AG04449 (cell line): ENCODE results near the gene C11orf71.

Experiments
- CTCF ChIA-PET: fragments of 350-600 bp; formaldehyde crosslinking; extraction: SDS; loops from one replicate; lab custom pipeline; 2021; ENCODE audit warnings: antibody characterized with exemption; lab: Yijun Ruan, JAX
- POLR2A ChIA-PET: fragments of 400-600, 350-600 bp; formaldehyde crosslinking; extraction: SDS; loops from one replicate; lab custom pipeline; 2020; ENCODE audit warnings: antibody characterized with exemption, inconsistent platforms; lab: Yijun Ruan, JAX
- DNase-seq: peaks from one replicate; pipeline ENCODE4 v3.0.0-alpha.2; 2010; ENCODE audit warnings: low read depth, low spot score
- H3K4me3 ChIP-seq: 2 replicates; pipeline ENCODE4 v1.5.1; 2011; ENCODE audit warnings: low read depth, mild to moderate bottlenecking, control low read depth, low read length
- TF ChIP-seq, protein P1 (sequence below): IDR thresholded peaks from one replicate; pipeline ENCODE4 v1.5.1; 2011; ENCODE audit warnings: mild to moderate bottlenecking, moderate library complexity, low read length, control low read depth, inconsistent platforms; ENCODE audit not compliant: insufficient read depth; ENCODE audit errors: missing control alignments

Gene C11orf71

DNA sequence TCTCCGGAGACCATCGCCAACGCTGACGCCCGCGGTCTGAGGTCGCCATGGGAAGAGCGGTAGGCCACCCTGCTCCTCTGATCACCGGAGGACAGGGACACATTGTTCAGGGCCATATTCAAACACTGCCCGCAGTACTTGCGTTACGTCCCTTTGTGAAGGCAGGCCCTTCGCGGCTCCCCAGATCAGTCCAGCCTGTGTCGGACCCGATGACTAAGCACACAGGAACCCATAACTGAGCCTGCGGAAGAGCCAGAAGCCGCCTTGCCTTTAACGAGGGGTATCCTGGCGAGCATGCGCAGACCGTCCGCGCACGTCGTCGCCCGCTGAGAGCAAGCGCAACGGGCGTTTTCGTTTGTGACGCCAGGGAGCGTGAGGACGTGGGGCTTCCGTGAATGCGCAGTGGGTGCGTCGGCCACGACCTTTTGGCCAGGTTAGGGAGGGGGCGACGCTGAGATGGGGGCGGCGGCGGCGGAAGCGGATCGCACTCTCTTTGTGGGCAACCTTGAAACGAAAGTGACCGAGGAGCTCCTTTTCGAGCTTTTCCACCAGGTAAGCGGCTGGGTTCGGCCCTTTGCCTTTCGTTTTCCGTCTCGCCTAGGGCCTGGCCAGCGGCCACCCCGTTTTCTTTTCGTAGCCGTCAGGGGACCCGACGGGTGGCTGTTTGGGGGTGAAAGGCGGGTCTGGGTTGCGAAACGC, at the start of gene C11orf71, which contains the start of gene RBM7:
C11orf71 (minus strand) TSS at position 296 of the 699 bp plus-strand sequence; CDS start at position 116, 180 bp downstream.
RBM7 (plus strand) TSS at position 451 of the 699 bp plus-strand sequence; CDS start at position 457, 6 bp downstream.
- TF ChIP-seq, protein P1, sequence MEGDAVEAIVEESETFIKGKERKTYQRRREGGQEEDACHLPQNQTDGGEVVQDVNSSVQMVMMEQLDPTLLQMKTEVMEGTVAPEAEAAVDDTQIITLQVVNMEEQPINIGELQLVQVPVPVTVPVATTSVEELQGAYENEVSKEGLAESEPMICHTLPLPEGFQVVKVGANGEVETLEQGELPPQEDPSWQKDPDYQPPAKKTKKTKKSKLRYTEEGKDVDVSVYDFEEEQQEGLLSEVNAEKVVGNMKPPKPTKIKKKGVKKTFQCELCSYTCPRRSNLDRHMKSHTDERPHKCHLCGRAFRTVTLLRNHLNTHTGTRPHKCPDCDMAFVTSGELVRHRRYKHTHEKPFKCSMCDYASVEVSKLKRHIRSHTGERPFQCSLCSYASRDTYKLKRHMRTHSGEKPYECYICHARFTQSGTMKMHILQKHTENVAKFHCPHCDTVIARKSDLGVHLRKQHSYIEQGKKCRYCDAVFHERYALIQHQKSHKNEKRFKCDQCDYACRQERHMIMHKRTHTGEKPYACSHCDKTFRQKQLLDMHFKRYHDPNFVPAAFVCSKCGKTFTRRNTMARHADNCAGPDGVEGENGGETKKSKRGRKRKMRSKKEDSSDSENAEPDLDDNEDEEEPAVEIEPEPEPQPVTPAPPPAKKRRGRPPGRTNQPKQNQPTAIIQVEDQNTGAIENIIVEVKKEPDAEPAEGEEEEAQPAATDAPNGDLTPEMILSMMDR, result no peak
- H3K4me3 ChIP-seq, result peak within 1 kb of the TSS; percentile 70
- DNase-seq, result peak; percentile 95
- ChIA-PET CTCF (interaction anchor here (0.9 to 1.4 kb wide), 3 partner anchors 19 to 54 kb away, joined by 3 to 6 read pairs (median 3); no protein-coding TSS in a partner anchor), POLR2A (interaction anchor here (1.0 kb wide), 1 partner anchor 105 kb away, joined by 5 read pairs; the partner anchor contains the start of gene NNMT)

DNA sequence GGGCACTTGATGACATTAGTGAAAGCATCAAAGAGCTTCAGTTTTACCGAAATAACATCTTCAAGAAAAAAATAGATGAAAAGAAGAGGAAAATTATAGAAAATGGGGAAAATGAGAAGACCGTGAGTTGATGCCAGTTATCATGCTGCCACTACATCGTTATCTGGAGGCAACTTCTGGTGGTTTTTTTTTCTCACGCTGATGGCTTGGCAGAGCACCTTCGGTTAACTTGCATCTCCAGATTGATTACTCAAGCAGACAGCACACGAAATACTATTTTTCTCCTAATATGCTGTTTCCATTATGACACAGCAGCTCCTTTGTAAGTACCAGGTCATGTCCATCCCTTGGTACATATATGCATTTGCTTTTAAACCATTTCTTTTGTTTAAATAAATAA, 49.5 kb upstream of the C11orf71 start:
- POLR2A ChIA-PET, result no interaction called here
- H3K4me3 ChIP-seq, result no peak overlapping the region
- no peak for DNase-seq
- CTCF ChIA-PET, result interaction anchor here (0.8 to 0.9 kb wide), 2 partner anchors 9 to 140 kb away, joined by 3 read pairs; no protein-coding TSS in a partner anchor
- TF ChIP-seq, protein P1, result no peak

- DNase-seq, result no peak
- TF ChIP-seq, protein P1, result no peak
- H3K4me3 ChIP-seq, result no peak overlapping the region
- CTCF ChIA-PET, result interaction anchor here (1.7 to 2.0 kb wide), 2 partner anchors 102 to 108 kb away, joined by 4 to 6 read pairs; no protein-coding TSS in a partner anchor
- POLR2A ChIA-PET, result no interaction called here
These were observed 48.6 kb upstream of the C11orf71 start for GRCh38 chr11:114448749-114449482.

- TF ChIP-seq, protein P1, result no peak
- POLR2A ChIA-PET, result interaction anchor here (1.3 kb wide), 1 partner anchor 9 kb away, joined by 6 read pairs; the partner anchor contains the start of gene REXO2
- CTCF ChIA-PET, result interaction anchor here (0.9 to 2.0 kb wide), 3 partner anchors 101 to 167 kb away, joined by 3 to 6 read pairs (median 4); no protein-coding TSS in a partner anchor
- H3K4me3 ChIP-seq, result no peak overlapping the region
- DNase-seq, result peak; percentile 64
These were observed 47.6 kb upstream of the C11orf71 start for GRCh38 chr11:114447892-114448291.

GRCh38 chr11:114447444-114447843, 47.1 kb upstream of the C11orf71 start:
- CTCF ChIA-PET, result interaction anchor here (0.7 to 2.0 kb wide), 5 partner anchors 14 to 167 kb away, joined by 3 to 6 read pairs (median 3); no protein-coding TSS in a partner anchor
- POLR2A ChIA-PET, result interaction anchor here (1.3 kb wide), 1 partner anchor 8 kb away, joined by 6 read pairs; the partner anchor contains the start of gene REXO2
- no peak overlapping the region for H3K4me3 ChIP-seq
- TF ChIP-seq, protein P1, result no peak
- no peak for DNase-seq

DNA sequence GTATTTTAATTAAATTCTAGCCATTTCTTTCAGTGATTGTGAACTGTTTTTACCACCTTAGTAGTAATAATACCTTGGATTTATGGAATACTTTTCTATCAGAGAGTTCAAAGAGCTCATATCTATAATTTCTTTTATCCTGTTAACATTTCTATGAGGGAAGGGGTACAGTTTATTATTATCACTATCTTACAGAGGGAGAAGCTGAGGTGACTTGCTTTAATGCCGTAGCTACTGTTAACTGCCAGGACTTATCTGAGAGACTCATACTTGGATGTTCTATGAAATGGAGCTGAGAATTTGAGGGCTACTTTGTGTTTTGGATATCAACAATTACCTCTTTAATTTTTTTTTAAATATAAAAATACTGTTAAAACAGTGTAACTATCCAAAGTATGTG, 42.2 kb upstream of the C11orf71 start:
- POLR2A ChIA-PET, result no interaction called here
- TF ChIP-seq, protein P1, result no peak
- DNase-seq, result no peak
- CTCF ChIA-PET, result interaction anchor here (0.7 to 1.1 kb wide), 2 partner anchors 94 to 95 kb away, joined by 3 to 5 read pairs; no protein-coding TSS in a partner anchor
- H3K4me3 ChIP-seq, result no peak overlapping the region
